Fibroblast of pulmonary artery (primary cell): ENCODE results near the gene TSPYL2.
A peak's percentile ranks its signal among the peaks of the same experiment; 100 is the strongest.

ENCODE experiments used
- DNase-seq: peaks from one replicate; pipeline ENCODE4 v3.0.0-alpha.2; 2010; ENCODE audit warnings: low read depth
- H3K4me3 ChIP-seq: replicated peaks from 2 replicates; pipeline ENCODE4 v1.5.1; 2011; ENCODE audit warnings: low read depth, mild to moderate bottlenecking, control low read depth, low read length, moderate library complexity
- CTCF ChIP-seq: IDR thresholded peaks from 2 replicates; pipeline ENCODE4 v1.5.1; 2011; ENCODE audit warnings: mild to moderate bottlenecking, control low read depth, low read length, inconsistent platforms; ENCODE audit errors: missing control alignments

TSPYL2 gene

DNA sequence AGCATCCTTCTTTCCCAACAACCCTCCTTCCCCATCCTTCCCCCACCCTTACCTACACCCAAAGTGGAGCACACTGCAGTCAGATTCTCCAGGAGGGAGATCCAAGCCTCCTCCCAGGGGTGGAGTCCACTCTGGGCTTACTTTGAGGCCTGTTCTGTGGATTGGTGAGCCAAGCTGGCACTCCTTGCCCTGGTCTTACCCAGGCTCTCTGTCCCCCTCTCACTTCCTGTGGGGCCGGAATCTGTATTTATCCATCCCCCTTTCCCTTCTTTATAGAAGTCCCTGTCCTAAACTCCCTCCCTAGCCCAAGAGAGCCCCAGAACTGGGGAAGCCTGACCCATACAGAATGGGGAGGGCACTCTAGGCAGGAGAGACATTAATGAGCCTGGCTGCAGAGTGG lies 3.2 kb upstream of the TSPYL2 start:
- H3K4me3 ChIP-seq: no peak overlapping the region
- DNase-seq: no peak
- no peak for TF ChIP-seq CTCF

DNA sequence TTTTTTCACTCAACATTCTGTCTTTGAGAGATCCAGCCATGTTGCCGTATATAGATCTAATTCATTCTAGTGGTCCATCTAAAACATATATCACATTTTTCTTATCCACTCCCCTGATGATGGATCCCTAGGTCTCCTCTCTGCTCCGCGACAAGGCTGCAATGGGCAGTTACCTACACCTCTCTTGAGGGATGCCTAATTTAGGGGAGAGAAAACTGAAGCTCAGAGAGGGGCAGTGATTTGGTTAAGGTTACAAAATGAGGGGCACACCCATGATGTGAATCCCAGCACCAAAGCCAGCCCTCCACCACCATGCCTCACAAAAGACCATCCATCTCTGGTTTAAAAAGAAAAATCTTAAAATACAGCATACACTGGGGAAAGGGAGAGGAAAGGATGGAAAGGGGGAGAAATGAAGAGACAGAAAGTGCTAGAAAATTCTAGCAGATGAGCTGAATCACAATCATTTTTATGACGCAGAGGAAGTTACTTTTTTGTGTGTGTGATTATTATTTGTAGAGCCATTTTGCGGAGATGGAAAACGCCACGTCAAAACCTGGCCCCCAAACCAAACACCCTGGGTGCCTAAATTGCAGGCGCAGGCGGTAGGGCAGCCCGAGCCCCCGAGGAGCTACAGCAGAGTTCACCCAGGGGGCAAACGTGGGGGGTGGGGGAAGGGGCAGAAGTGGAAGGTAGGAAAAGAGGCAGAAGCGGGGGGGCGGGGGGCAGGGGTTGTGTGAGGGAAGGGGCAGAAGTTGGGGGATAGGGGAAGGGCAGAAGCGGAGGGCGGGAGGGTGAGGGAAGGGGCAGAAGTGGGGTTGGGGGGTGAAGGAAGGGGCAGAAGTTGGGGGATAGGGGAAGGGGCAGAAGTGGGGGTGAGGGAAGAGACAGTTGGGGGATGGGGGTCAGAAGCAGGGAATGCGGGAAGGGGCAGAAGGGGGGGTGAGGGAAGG lies 1.3 kb upstream of the TSPYL2 start:
- H3K4me3 ChIP-seq: peak overlapping the region; percentile 14
- TF ChIP-seq CTCF: no peak
- DNase-seq: peak; percentile 35

DNA sequence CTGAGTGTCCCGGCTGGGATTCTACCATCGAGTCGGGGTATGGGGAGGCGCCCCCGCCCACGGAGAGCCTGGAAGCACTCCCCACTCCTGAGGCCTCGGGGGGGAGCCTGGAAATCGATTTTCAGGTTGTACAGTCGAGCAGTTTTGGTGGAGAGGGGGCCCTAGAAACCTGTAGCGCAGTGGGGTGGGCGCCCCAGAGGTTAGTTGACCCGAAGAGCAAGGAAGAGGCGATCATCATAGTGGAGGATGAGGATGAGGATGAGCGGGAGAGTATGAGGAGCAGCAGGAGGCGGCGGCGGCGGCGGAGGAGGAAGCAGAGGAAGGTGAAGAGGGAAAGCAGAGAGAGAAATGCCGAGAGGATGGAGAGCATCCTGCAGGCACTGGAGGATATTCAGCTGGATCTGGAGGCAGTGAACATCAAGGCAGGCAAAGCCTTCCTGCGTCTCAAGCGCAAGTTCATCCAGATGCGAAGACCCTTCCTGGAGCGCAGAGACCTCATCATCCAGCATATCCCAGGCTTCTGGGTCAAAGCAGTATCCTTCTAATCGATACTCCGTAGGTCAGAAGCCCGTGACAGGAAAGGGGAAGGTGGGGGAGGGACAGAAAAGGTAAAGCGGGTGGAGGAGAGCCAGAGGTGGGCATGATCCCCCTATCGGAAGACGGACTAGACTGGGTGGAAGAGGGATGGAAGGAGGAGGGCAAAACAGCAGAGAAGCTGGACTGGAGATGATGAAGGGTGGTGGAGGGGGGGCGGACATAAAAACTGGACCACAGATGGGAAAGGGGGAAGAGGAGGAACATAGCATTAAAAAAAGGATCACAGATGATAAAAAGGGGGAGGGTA lies 828 bp downstream of the TSPYL2 start:
- no peak for DNase-seq
- no peak for TF ChIP-seq CTCF
- H3K4me3 ChIP-seq: peak overlapping the region; percentile 72

GRCh38 chrX:53084043-53084570 lies 1.9 kb downstream of the TSPYL2 start:
- no peak for TF ChIP-seq CTCF
- peak overlapping the region; percentile 72 for H3K4me3 ChIP-seq
- DNase-seq: no peak

DNA sequence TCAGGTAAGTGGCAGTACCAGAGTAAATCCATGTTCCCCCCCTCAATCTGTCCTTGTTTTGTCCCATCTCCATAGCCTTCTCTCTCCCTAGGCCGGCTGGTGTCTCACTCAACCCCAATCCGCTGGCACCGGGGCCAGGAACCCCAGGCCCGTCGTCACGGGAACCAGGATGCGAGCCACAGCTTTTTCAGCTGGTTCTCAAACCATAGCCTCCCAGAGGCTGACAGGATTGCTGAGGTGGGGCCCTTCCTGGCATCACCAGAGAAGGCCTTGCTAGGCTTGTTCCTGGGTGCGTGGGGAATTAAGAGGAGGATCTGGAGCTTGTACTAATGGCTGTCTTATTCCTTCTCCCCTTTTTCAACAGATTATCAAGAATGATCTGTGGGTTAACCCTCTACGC lies 2.7 kb downstream of the TSPYL2 start:
- DNase-seq: no peak
- no peak for TF ChIP-seq CTCF
- H3K4me3 ChIP-seq: no peak overlapping the region

GRCh38 chrX:53085661-53086229 lies 3.6 kb downstream of the TSPYL2 start:
- H3K4me3 ChIP-seq: no peak overlapping the region
- no peak for TF ChIP-seq CTCF
- no peak for DNase-seq
